PFSK-1 (cell line): ENCODE measurements around the gene PLD5.

Experiments used
- FOXP2 ChIP-seq: optimal IDR thresholded peaks from 2 replicates; pipeline ENCODE3; 2011; ENCODE audit warnings: borderline replicate concordance, control low read depth, inconsistent platforms; ENCODE audit not compliant: insufficient read depth; ENCODE audit errors: extremely low read length, extremely low read depth
- POLR2AphosphoS5 ChIP-seq: IDR thresholded peaks from 2 replicates; pipeline ENCODE4 v1.6.1; 2012; ENCODE audit warnings: low read depth, mild to moderate bottlenecking, control low read depth, low read length, moderate library complexity
- SIN3A ChIP-seq: IDR thresholded peaks from 2 replicates; pipeline ENCODE4 v1.6.1; 2012; ENCODE audit warnings: mild to moderate bottlenecking, low read length, moderate library complexity, borderline replicate concordance; ENCODE audit not compliant: insufficient read depth
- TAF1 ChIP-seq: IDR thresholded peaks from 2 replicates; pipeline ENCODE4 v1.6.1; 2012; ENCODE audit warnings: low read length, control low read depth, borderline replicate concordance; ENCODE audit not compliant: insufficient read depth
- TF ChIP-seq, protein P1 (sequence below), 2 experiments: IDR thresholded peaks; 2 replicates each; pipeline versions ENCODE4 v1.6.1 to v1.8.0; 2011 to 2012; ENCODE audit warnings: low read depth in 2 of 2, low read length in 2 of 2, control low read depth in 1 of 2, inconsistent platforms in 1 of 2, mild to moderate bottlenecking in 1 of 2, moderate library complexity in 1 of 2; ENCODE audit not compliant: insufficient read depth in 1 of 2

PLD5 gene

DNA sequence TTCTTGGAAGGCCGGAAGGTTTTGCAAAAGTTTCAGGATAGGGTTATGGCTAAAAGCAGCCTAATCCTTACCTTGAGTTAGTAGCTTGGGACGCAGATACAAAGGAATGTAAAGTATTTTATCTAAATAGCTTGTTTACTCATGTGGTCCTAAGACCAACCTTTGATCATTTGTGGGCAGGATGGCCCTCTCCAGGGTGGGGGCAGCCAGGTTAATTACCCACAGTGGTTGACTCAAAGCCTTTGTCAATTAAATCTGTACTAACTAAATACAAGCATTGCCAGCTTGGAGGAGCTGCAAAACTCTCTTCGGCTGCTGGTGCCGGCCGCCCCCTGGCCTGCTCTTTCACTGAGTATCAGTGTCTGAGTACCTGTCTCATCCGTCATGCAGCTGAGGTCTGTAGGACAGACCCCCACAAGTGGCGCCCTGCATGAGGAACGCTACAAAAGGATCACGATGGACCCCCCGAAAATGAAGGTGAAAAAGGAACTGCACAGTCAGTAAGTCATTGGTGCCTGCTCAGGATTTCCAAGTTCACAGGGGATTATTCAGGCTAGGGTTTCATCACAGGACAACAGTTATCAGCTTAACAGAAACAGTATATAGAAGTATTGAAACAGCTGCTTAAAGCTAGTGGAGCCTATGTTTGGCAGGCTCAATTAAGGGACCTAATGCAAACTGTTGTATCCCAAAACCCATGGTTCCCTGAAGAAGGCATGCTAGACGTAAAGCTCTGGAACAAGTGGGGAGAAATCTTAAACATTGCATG, 313.1 kb downstream of the PLD5 start:
- TF ChIP-seq FOXP2 (no peak), SIN3A (no peak), TAF1 (no peak), POLR2AphosphoS5 (no peak)
- TF ChIP-seq, protein P1, sequence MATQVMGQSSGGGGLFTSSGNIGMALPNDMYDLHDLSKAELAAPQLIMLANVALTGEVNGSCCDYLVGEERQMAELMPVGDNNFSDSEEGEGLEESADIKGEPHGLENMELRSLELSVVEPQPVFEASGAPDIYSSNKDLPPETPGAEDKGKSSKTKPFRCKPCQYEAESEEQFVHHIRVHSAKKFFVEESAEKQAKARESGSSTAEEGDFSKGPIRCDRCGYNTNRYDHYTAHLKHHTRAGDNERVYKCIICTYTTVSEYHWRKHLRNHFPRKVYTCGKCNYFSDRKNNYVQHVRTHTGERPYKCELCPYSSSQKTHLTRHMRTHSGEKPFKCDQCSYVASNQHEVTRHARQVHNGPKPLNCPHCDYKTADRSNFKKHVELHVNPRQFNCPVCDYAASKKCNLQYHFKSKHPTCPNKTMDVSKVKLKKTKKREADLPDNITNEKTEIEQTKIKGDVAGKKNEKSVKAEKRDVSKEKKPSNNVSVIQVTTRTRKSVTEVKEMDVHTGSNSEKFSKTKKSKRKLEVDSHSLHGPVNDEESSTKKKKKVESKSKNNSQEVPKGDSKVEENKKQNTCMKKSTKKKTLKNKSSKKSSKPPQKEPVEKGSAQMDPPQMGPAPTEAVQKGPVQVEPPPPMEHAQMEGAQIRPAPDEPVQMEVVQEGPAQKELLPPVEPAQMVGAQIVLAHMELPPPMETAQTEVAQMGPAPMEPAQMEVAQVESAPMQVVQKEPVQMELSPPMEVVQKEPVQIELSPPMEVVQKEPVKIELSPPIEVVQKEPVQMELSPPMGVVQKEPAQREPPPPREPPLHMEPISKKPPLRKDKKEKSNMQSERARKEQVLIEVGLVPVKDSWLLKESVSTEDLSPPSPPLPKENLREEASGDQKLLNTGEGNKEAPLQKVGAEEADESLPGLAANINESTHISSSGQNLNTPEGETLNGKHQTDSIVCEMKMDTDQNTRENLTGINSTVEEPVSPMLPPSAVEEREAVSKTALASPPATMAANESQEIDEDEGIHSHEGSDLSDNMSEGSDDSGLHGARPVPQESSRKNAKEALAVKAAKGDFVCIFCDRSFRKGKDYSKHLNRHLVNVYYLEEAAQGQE (IDR thresholded peaks at IDR 0.05; ENCODE audit: insufficient read depth in 1 of 2, low read depth in 2 of 2, low read length in 2 of 2): no peak

DNA sequence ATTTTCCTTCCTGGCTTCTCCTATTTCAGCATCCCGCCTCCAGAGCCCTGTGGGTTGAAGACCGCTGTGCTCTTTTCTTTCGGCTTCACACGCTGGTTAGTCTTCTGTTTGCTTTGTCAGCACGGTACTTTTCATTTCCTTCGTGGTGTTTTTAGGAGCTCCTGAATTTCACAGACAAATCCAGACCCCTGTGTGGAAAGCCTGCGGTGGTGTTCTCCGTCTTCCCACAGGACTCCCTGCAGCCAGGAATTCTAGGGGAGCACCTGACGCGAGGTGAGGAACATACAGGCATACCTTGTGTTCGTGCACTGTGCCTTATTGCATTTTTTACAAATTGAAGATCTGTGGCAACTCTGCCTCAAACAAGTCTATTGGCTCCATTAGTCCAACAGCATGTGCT, 315.4 kb downstream of the PLD5 start:
- TF ChIP-seq FOXP2: no peak
- no peak for TF ChIP-seq SIN3A
- TF ChIP-seq TAF1: no peak
- no peak for TF ChIP-seq POLR2AphosphoS5
- TF ChIP-seq, protein P1 (IDR thresholded peaks at IDR 0.05; ENCODE audit: insufficient read depth in 1 of 2, low read depth in 2 of 2, low read length in 2 of 2): no peak

DNA sequence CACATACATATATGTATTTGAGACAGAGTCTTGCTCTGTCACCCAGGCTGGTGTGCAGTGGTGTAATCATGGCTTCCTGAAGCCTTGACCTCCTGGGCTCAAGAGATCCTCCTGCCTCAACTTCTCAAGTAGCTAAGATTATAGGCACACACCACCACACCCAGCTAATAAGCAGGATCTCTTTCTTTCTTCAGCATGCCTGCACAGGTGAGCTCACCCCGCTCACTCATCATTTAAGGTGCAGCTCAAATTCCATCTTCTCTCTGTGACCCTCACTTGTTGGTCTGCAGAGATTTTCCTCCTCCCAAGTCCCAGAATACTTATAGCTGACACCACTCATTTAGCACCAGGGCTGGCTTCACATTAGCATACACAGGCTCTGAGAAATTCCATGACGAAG, 316.5 kb downstream of the PLD5 start:
- no peak for TF ChIP-seq TAF1
- TF ChIP-seq SIN3A: no peak

DNA sequence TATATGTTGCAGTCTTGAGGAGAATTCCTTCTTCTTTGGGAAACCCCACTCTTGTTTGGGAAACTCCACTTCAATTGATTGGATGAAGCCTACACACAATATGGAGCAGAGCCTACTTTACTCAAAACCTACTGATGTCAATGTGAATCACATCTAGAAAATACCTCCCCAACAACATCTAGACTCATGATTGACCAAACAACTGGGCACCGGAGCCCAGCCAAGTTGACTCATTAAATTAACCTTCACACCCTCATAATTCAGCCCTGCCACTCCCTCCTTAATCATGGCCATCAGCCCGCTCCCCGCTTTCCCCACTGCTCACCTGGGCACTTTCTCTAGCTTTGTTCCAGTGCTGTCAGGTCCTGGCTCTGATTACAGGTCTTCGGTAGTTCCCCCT, 317.5 kb downstream of the PLD5 start:
- TF ChIP-seq POLR2AphosphoS5 (no peak), TAF1 (no peak), FOXP2 (no peak), SIN3A (no peak)
- TF ChIP-seq, protein P1 (IDR thresholded peaks at IDR 0.05; ENCODE audit: insufficient read depth in 1 of 2, low read depth in 2 of 2, low read length in 2 of 2): no peak

DNA sequence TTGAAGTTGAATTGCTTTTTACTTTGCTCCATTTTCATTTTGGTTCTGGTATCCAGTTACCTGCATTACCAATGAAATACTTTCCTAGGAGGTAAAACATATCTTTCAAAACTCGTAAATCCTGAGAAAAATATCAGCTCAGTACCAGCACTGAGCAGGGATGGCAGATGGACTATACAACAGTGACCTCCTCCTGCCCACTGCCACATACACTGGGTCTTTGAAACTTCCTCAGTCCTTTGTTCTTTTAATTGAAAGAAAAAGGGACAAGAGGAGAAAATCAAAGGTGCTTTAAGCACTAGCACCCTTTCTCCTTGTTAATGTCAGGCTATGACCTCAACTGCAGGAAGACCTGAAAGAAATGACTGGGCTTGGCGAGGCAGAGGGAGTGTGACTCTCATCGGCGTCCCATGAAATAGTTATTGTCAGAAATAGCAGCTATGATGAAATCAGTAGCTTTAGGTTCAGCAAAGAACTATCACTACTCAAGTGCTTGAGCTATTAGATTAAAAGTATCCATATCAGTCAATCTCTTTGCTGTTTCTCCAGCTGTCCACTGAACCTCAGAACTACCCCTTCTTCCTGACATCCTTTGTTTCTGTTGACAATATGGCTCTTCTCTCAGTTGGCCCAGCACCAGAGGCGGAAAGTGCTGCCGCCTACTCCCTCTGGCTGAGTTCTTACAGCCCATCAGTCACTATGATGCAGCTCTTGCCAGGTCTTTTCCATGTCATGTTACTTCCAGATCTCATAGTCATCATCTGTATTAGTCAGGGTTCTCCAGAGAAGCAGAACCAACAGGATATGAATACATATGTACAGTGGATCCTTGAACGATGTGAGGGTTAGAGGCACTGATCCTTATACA, 318.6 kb downstream of the PLD5 start:
- no peak for TF ChIP-seq POLR2AphosphoS5
- TF ChIP-seq, protein P1 (IDR thresholded peaks at IDR 0.05; ENCODE audit: insufficient read depth in 1 of 2, low read depth in 2 of 2, low read length in 2 of 2): no peak
- no peak for TF ChIP-seq SIN3A
- no peak for TF ChIP-seq TAF1
- no peak for TF ChIP-seq FOXP2
